NCI-H1105 treated with DMSO at 0.1 percent for 48 hours (cell line): ENCODE measurements around the gene KIF3C.
"Not testable (repeated sequence)": the region's sequence is repeated elsewhere in the genome, so short reads cannot be mapped to it uniquely, and the experiment has no call there.

ENCODE experiments used
- DNase-seq: peaks from one replicate; lab custom pipeline; 2025; lab: John Stamatoyannopoulos, UW

The KIF3C gene

GRCh38 chr2:25999406-25999805, 17.1 kb upstream of the KIF3C start:
- DNase-seq, result not testable (repeated sequence)

- not testable (repeated sequence) for DNase-seq
These were observed 16.6 kb upstream of the KIF3C start for GRCh38 chr2:25998816-25999383.

- no peak for DNase-seq
These were observed 14.5 kb upstream of the KIF3C start for GRCh38 chr2:25996844-25997243.

- no peak for DNase-seq
These were observed 12.2 kb upstream of the KIF3C start for GRCh38 chr2:25994509-25994908.

GRCh38 chr2:25993049-25993448, 10.8 kb upstream of the KIF3C start:
- no peak for DNase-seq

GRCh38 chr2:25992556-25992955, 10.3 kb upstream of the KIF3C start:
- no peak for DNase-seq

- no peak for DNase-seq
These were observed 9.7 kb upstream of the KIF3C start for GRCh38 chr2:25991965-25992364.

- no peak for DNase-seq
These were observed 6.9 kb upstream of the KIF3C start for GRCh38 chr2:25989154-25989553.

- no peak for DNase-seq
These were observed 5.8 kb upstream of the KIF3C start for GRCh38 chr2:25988134-25988533.

- no peak for DNase-seq
These were observed 1.4 kb upstream of the KIF3C start for GRCh38 chr2:25983735-25984134.

GRCh38 chr2:25982968-25983280, 627 bp upstream of the KIF3C start:
- DNase-seq, result no peak

- DNase-seq, result no peak
These were observed 563 bp downstream of the KIF3C start for GRCh38 chr2:25981596-25982272.

- no peak for DNase-seq
These were observed 1.3 kb downstream of the KIF3C start for GRCh38 chr2:25980951-25981350.

GRCh38 chr2:25980076-25980887, 2.0 kb downstream of the KIF3C start:
- no peak for DNase-seq

- no peak for DNase-seq
These were observed 3.3 kb downstream of the KIF3C start for GRCh38 chr2:25979001-25979400.

GRCh38 chr2:25977768-25978167, 4.5 kb downstream of the KIF3C start:
- DNase-seq, result no peak

- DNase-seq, result no peak
These were observed 5.1 kb downstream of the KIF3C start for GRCh38 chr2:25976983-25977741.

GRCh38 chr2:25972049-25972823, 10.1 kb downstream of the KIF3C start:
- no peak for DNase-seq

- no peak for DNase-seq
These were observed 10.7 kb downstream of the KIF3C start for GRCh38 chr2:25971596-25971995.

GRCh38 chr2:25966531-25967270, 15.6 kb downstream of the KIF3C start:
- DNase-seq, result no peak

GRCh38 chr2:25964891-25965290, 17.4 kb downstream of the KIF3C start:
- DNase-seq, result no peak
